Central memory CD8-positive, alpha-beta T cell (primary cell): ENCODE results near the gene ZBTB16.

ENCODE experiments used
- ATAC-seq: fragments of 150-1000 bp; cut with Tn5 transposase; replicated peaks from 2 replicates; pipeline ENCODE4 v1.10.0; 2022; ENCODE audit warnings: mild to moderate bottlenecking, moderate FRiP score, moderate number of reproducible peaks; ENCODE audit not compliant: poor library complexity, severe bottlenecking; ENCODE audit errors: extremely low read depth
- DNase-seq, 2 donors: peaks; one replicate each; pipeline ENCODE4 v3.0.0; 2021; ENCODE audit warnings: low spot score in 2 of 2
- H3K27ac Mint-ChIP-seq: one replicate; pipeline ENCODE4 v1.8.0; 2022; ENCODE audit warnings: low read depth, mild to moderate bottlenecking, moderate library complexity, mixed read lengths
- H3K27me3 Mint-ChIP-seq: one replicate; pipeline ENCODE4 v1.8.0; 2022; ENCODE audit warnings: mixed read lengths
- H3K36me3 Mint-ChIP-seq: one replicate; pipeline ENCODE4 v1.8.0; 2022; ENCODE audit warnings: mild to moderate bottlenecking, moderate library complexity, mixed read lengths; ENCODE audit not compliant: insufficient read depth
- H3K4me1 Mint-ChIP-seq: one replicate; pipeline ENCODE4 v1.8.0; 2022; ENCODE audit warnings: mixed read lengths
- H3K4me3 Mint-ChIP-seq: one replicate; pipeline ENCODE4 v1.8.0; 2022; ENCODE audit warnings: mild to moderate bottlenecking, moderate library complexity, mixed read lengths
- H3K9me3 Mint-ChIP-seq: one replicate; pipeline ENCODE4 v1.8.0; 2022; ENCODE audit warnings: mixed read lengths

The ZBTB16 gene

GRCh38 chr11:114271316-114271715 is 211.8 kb downstream of the ZBTB16 start:
- no peaks in the 10 kb centered on the region for H3K4me1 Mint-ChIP-seq
- ATAC-seq (no peak), DNase-seq (no peak)
- H3K4me3 Mint-ChIP-seq, result no peak overlapping the region
- no peaks in the 10 kb centered on the region for H3K9me3 Mint-ChIP-seq
- H3K36me3 Mint-ChIP-seq, result no peaks in the 10 kb centered on the region
- H3K27me3 Mint-ChIP-seq, result peaks cover 67% of the 10 kb centered on the region
- H3K27ac Mint-ChIP-seq, result no peak overlapping the region

- peaks cover 76% of the 10 kb centered on the region for H3K27me3 Mint-ChIP-seq
- no peaks in the 10 kb centered on the region for H3K9me3 Mint-ChIP-seq
- no peaks in the 10 kb centered on the region for H3K4me1 Mint-ChIP-seq
- no peak overlapping the region for H3K27ac Mint-ChIP-seq
- ATAC-seq (no peak), DNase-seq (no peak)
- H3K36me3 Mint-ChIP-seq, result no peaks in the 10 kb centered on the region
- no peak overlapping the region for H3K4me3 Mint-ChIP-seq
Measured at GRCh38 chr11:114272311-114272710, 212.8 kb downstream of the ZBTB16 start.

GRCh38 chr11:114273071-114273470 is 213.6 kb downstream of the ZBTB16 start:
- ATAC-seq (no peak), DNase-seq (no peak)
- H3K4me3 Mint-ChIP-seq, result no peak overlapping the region
- H3K27ac Mint-ChIP-seq, result no peak overlapping the region
- H3K36me3 Mint-ChIP-seq, result no peaks in the 10 kb centered on the region
- no peaks in the 10 kb centered on the region for H3K4me1 Mint-ChIP-seq
- no peaks in the 10 kb centered on the region for H3K9me3 Mint-ChIP-seq
- H3K27me3 Mint-ChIP-seq, result peaks cover 84% of the 10 kb centered on the region

- Mint-ChIP-seq H3K36me3 (no peaks in the 10 kb centered on the region), H3K27ac (no peak overlapping the region), H3K27me3 (peaks cover 91% of the 10 kb centered on the region), H3K9me3 (no peaks in the 10 kb centered on the region), H3K4me1 (no peaks in the 10 kb centered on the region), H3K4me3 (no peak overlapping the region)
- no peak for DNase-seq
- no peak for ATAC-seq
Measured at GRCh38 chr11:114273890-114274635, 214.6 kb downstream of the ZBTB16 start.

GRCh38 chr11:114274637-114275036 is 215.1 kb downstream of the ZBTB16 start:
- Mint-ChIP-seq H3K27me3 (peaks cover 91% of the 10 kb centered on the region), H3K27ac (no peak overlapping the region), H3K4me3 (no peak overlapping the region), H3K36me3 (no peaks in the 10 kb centered on the region), H3K9me3 (no peaks in the 10 kb centered on the region), H3K4me1 (no peaks in the 10 kb centered on the region)
- DNase-seq (no peak), ATAC-seq (no peak)

- H3K27me3 Mint-ChIP-seq, result peaks cover 93% of the 10 kb centered on the region
- ATAC-seq (no peak), DNase-seq (no peak)
- no peaks in the 10 kb centered on the region for H3K9me3 Mint-ChIP-seq
- no peaks in the 10 kb centered on the region for H3K4me1 Mint-ChIP-seq
- no peak overlapping the region for H3K4me3 Mint-ChIP-seq
- H3K27ac Mint-ChIP-seq, result no peak overlapping the region
- no peaks in the 10 kb centered on the region for H3K36me3 Mint-ChIP-seq
Measured at GRCh38 chr11:114275280-114275679, 215.8 kb downstream of the ZBTB16 start.

GRCh38 chr11:114276077-114276476 is 216.6 kb downstream of the ZBTB16 start:
- ATAC-seq (no peak), DNase-seq (no peak)
- peaks cover 91% of the 10 kb centered on the region for H3K27me3 Mint-ChIP-seq
- no peaks in the 10 kb centered on the region for H3K9me3 Mint-ChIP-seq
- H3K36me3 Mint-ChIP-seq, result no peaks in the 10 kb centered on the region
- H3K4me1 Mint-ChIP-seq, result no peaks in the 10 kb centered on the region
- no peak overlapping the region for H3K27ac Mint-ChIP-seq
- H3K4me3 Mint-ChIP-seq, result no peak overlapping the region

DNA sequence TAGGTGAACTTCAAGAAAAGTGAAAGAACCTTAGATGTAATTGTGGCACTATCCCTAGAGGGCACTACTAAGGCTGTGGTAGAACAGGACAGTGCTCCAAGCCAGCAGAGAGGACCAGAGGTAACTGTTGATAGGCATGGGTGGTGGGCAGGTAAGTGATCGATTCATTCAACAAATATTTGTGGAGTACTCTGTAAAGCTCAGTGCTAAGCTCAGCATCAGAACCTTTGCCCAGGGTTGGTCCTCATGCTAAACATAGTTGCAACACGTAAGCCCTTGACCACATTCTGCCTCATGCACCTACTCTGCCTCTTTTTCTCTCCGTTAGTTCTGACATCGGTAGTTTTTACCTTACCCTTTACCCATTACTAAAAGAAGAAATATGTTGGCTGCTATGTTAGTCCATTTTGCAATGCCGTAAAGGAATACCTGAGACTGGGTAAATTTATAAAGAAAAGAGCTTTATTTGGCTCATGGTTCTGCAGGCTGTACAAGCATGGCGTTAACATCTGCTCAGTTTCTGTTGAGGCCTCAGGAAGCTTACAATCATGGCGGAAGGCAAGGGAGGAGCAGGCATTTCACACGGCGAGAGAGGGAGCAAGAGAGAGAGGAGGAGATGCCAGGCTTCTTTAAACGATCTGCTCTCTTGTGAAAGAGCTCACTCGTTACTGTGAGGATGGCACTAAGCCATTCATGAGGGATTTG is 218.3 kb downstream of the ZBTB16 start:
- H3K27me3 Mint-ChIP-seq, result peaks cover 84% of the 10 kb centered on the region
- H3K27ac Mint-ChIP-seq, result no peak overlapping the region

GRCh38 chr11:114278342-114279065 is 219.0 kb downstream of the ZBTB16 start:
- DNase-seq, result no peak
- no peak for ATAC-seq
- H3K4me3 Mint-ChIP-seq, result no peak overlapping the region
- H3K9me3 Mint-ChIP-seq, result no peaks in the 10 kb centered on the region
- no peaks in the 10 kb centered on the region for H3K4me1 Mint-ChIP-seq
- peaks cover 81% of the 10 kb centered on the region for H3K27me3 Mint-ChIP-seq
- no peaks in the 10 kb centered on the region for H3K36me3 Mint-ChIP-seq
- H3K27ac Mint-ChIP-seq, result no peak overlapping the region

More for the DNA sequence above, 218.3 kb downstream of the ZBTB16 start:
- ATAC-seq, result no peak
- H3K4me1 Mint-ChIP-seq, result no peaks in the 10 kb centered on the region
- no peak for DNase-seq
- no peak overlapping the region for H3K4me3 Mint-ChIP-seq
- no peaks in the 10 kb centered on the region for H3K36me3 Mint-ChIP-seq
- H3K9me3 Mint-ChIP-seq, result no peaks in the 10 kb centered on the region

- no peak overlapping the region for H3K27ac Mint-ChIP-seq
- H3K27me3 Mint-ChIP-seq, result peaks cover 76% of the 10 kb centered on the region
- no peak overlapping the region for H3K4me3 Mint-ChIP-seq
- ATAC-seq (no peak), DNase-seq (no peak)
- no peaks in the 10 kb centered on the region for H3K9me3 Mint-ChIP-seq
- no peaks in the 10 kb centered on the region for H3K36me3 Mint-ChIP-seq
- no peaks in the 10 kb centered on the region for H3K4me1 Mint-ChIP-seq
Measured at GRCh38 chr11:114279792-114280546, 220.5 kb downstream of the ZBTB16 start.

- no peak overlapping the region for H3K4me3 Mint-ChIP-seq
- no peaks in the 10 kb centered on the region for H3K36me3 Mint-ChIP-seq
- H3K9me3 Mint-ChIP-seq, result no peaks in the 10 kb centered on the region
- no peak for DNase-seq
- ATAC-seq, result no peak
- no peaks in the 10 kb centered on the region for H3K4me1 Mint-ChIP-seq
- H3K27ac Mint-ChIP-seq, result no peak overlapping the region
- peaks cover 69% of the 10 kb centered on the region for H3K27me3 Mint-ChIP-seq
Measured at GRCh38 chr11:114280696-114281095, 221.2 kb downstream of the ZBTB16 start.

- H3K4me3 Mint-ChIP-seq, result no peak overlapping the region
- H3K27me3 Mint-ChIP-seq, result peaks cover 65% of the 10 kb centered on the region
- ATAC-seq, result no peak
- no peaks in the 10 kb centered on the region for H3K9me3 Mint-ChIP-seq
- no peak overlapping the region for H3K27ac Mint-ChIP-seq
- no peaks in the 10 kb centered on the region for H3K36me3 Mint-ChIP-seq
- no peaks in the 10 kb centered on the region for H3K4me1 Mint-ChIP-seq
- DNase-seq, result no peak
Measured at GRCh38 chr11:114281388-114281956, 222.0 kb downstream of the ZBTB16 start.
